ENCODE measurements around the gene CDKN1A. TPM values are rescaled to one million over a fixed set of nuclear protein-coding genes. Genes with fewer than 3 reads are reported as not detected.

The CDKN1A gene
- total RNA-seq, 4 donors from 2014 or later = 86.8 to 209 (median 131) TPM

DNA sequence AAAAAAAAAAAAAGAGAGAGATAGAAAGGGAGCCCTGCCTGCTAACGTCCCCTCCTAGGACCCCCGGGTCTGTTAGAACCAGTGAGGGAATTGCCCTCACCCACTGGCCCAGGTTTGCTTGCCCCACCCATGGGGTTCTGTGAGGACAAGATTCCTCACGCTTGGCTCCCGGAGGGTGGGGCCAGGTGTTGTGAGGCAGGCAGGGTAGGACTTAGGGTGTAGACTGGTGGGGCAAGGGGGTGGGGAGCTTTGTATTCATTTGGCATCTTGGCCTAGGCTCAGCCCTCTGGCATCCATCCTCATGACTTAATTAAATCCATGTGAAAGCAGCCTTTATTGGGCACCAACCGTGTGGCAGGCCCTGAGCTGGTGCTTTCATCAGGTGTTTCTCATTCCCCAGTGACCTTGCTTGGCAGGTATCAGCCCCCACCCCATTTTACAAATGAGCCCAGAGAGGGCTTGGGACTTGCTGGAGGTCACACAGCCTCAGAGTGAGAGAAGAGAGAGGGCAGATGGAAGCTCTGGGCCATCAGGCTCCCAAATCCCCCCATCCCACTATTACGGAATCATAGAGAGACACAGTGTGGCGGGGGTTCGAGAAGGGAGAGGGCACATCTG is 38.1 kb downstream of the CDKN1A start:
- Histone ChIP-seq H3K36me3 (no peaks in the 10 kb centered on the region), H3K4me3 (no peak overlapping the region), H3K27ac (peak overlapping the region in 3 of 4 donors; percentile 54 to 69 (median 69)), H3K4me1 (peaks cover 10 to 38% (median 11%) of the 10 kb centered on the region in 3 donors), H3K27me3 (no peaks in the 10 kb centered on the region), H3K9me3 (no peaks in the 10 kb centered on the region)
- no peak for DNase-seq
- 29 to 55% methylated on average over 4 to 6 of the region's 8 CpGs for WGBS, 2 donors
- intact Hi-C loops (cut with DNase I) = no loop called here
- TF ChIP-seq POLR2A (IDR thresholded peaks at IDR 0.05) = no peak
- TF ChIP-seq, protein P1, sequence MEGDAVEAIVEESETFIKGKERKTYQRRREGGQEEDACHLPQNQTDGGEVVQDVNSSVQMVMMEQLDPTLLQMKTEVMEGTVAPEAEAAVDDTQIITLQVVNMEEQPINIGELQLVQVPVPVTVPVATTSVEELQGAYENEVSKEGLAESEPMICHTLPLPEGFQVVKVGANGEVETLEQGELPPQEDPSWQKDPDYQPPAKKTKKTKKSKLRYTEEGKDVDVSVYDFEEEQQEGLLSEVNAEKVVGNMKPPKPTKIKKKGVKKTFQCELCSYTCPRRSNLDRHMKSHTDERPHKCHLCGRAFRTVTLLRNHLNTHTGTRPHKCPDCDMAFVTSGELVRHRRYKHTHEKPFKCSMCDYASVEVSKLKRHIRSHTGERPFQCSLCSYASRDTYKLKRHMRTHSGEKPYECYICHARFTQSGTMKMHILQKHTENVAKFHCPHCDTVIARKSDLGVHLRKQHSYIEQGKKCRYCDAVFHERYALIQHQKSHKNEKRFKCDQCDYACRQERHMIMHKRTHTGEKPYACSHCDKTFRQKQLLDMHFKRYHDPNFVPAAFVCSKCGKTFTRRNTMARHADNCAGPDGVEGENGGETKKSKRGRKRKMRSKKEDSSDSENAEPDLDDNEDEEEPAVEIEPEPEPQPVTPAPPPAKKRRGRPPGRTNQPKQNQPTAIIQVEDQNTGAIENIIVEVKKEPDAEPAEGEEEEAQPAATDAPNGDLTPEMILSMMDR (IDR thresholded peaks at IDR 0.05) = no peak

DNA sequence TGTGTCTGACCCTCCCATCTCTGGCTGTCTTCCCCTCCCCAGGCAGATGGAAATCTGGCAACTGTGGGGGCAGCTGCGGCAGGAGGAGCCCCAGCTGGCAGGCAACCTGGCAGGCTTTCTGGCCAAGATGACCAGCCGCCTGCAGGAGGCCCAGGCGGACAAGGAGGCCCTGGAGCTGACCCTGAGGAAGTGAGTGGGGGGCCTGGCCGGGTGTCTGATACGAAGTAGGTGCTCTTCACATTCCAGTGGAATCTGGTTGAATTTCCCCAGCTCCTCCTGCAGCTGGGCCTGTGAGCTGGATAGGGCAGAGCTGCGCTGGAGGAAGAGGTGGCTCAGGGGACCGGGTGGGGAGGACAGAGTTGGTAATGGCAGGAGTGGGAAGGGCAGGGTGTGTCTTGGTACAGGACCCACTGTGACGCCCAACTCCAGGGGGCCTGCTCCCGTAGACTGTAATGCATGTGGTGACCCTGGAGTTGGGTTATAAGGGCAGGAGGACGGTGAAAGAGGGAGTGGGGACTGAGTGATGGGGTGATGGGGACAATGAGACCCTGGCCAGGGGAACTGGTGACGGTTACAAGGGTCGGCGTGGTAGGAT is 38.8 kb downstream of the CDKN1A start:
- TF ChIP-seq POLR2A (IDR thresholded peaks at IDR 0.05) = no peak
- TF ChIP-seq, protein P1 (IDR thresholded peaks at IDR 0.05) = no peak
- intact Hi-C loops (cut with DNase I) = no loop called here
- WGBS, 2 donors = 61 to 70% methylated on average over 8 to 10 of the region's 13 CpGs

DNA sequence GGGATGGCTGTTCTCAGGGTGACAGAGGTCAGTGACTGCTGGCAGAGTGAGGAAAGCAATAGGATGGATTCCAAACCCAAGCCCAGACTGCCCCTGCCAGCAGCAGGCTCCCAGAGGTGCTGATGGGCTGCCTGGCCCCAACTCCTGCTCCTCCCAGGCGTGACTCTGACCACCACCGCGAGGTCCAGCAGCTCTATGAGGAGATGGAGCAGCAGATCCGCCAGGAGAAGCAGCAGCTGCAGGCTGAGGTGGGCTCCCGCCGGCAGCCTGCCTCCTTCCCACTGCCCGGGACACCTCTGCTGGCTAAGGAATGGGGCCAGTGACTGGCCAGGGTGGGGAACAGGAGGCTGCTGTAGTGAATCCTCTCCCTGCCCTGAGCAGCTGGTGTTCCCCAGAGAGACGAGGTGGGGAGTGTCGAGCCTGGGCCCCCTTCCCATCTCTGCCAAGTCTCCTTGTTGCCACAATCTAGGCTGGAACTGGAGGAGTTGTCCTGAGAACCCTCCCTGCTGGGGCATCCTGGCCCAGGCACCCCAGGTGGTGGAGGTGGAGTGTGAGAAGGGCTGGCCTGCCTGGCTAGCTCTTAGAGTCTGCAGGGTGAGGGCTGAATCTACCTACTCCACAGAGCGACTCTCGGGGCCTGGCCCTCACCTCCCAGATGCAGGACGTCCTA is 39.5 kb downstream of the CDKN1A start:
- H3K4me1 ChIP-seq = peaks cover 11 to 52% (median 13%) of the 10 kb centered on the region in 3 donors
- no peak for DNase-seq
- WGBS, 2 donors = 48% methylated on average over 3 of the region's 12 CpGs; no CpG with 5 or more reads in 1 of the 2 donors

More for the DNA sequence above, 38.8 kb downstream of the CDKN1A start:
- no peak for DNase-seq
- H3K4me3 ChIP-seq = no peak overlapping the region
- peaks cover 10 to 45% (median 11%) of the 10 kb centered on the region in 3 donors for H3K4me1 ChIP-seq
- no peaks in the 10 kb centered on the region for H3K9me3 ChIP-seq
- H3K27me3 ChIP-seq = no peaks in the 10 kb centered on the region
- peak overlapping the region in 3 of 4 donors; percentile 54 to 69 (median 64) for H3K27ac ChIP-seq
- no peaks in the 10 kb centered on the region for H3K36me3 ChIP-seq

DNA sequence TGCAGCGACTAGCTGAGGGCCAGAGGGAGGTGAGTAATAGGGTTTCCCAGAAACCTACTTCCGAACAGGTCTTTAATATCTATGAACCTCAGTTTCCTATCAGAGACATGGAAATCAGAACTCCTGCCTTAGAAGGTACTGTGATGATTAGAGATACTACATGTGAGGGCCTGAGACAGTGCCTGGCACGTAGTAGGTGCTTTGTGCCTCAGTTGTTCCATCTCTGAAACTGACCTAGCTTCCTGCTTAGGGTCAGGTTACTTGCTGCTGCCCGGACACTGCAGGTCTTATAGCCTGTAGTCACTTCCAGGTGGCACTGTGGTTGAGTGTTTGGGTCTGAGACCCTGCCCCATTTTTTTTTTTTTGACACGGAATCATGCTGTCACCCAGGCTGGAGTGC is 40.0 kb downstream of the CDKN1A start:
- Histone ChIP-seq H3K36me3 (no peaks in the 10 kb centered on the region), H3K4me1 (peaks cover 11 to 56% (median 13%) of the 10 kb centered on the region in 3 donors), H3K4me3 (no peak overlapping the region), H3K27me3 (no peaks in the 10 kb centered on the region), H3K27ac (no peak overlapping the region), H3K9me3 (no peaks in the 10 kb centered on the region)
- WGBS, 2 donors = 71 to 87% methylated on average over 3 to 4 of the region's 5 CpGs
- intact Hi-C loops (cut with DNase I) = no loop called here
- no peak for DNase-seq
- TF ChIP-seq, protein P1 (IDR thresholded peaks at IDR 0.05) = no peak
- TF ChIP-seq POLR2A (IDR thresholded peaks at IDR 0.05) = no peak

More for the DNA sequence above, 39.5 kb downstream of the CDKN1A start:
- TF ChIP-seq, protein P1 (IDR thresholded peaks at IDR 0.05) = no peak
- TF ChIP-seq POLR2A (IDR thresholded peaks at IDR 0.05) = no peak
- Histone ChIP-seq H3K27ac (no peak overlapping the region), H3K27me3 (no peaks in the 10 kb centered on the region), H3K9me3 (no peaks in the 10 kb centered on the region), H3K4me3 (no peak overlapping the region), H3K36me3 (no peaks in the 10 kb centered on the region)
- intact Hi-C loops (cut with DNase I) = no loop called here

DNA sequence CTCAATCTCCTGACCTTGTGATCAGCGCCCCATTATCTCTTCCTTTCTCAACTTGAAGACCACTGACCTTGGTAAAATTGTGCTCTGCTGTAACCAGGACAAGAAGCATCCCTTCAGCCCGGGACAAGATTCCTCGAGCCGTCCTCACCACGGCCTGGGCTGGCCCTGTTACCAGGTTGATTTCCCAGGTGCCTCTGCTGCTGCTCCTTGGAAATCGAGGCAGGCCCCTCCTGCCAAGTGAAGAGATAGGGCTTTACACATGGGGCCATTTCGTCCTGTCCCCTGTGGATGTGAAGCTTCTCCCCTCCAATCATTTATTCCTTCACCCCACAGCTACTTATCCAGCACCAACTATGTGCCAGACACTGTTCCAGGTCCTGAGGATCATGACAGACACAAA is 40.6 kb downstream of the CDKN1A start:
- Histone ChIP-seq H3K4me1 (peaks cover 11 to 58% (median 13%) of the 10 kb centered on the region in 3 donors), H3K36me3 (no peaks in the 10 kb centered on the region), H3K27me3 (no peaks in the 10 kb centered on the region), H3K4me3 (no peak overlapping the region), H3K9me3 (no peaks in the 10 kb centered on the region), H3K27ac (no peak overlapping the region)
- DNase-seq = no peak
- WGBS, 2 donors = 81 to 88% methylated on average over 7 of the region's 7 CpGs
- intact Hi-C loops (cut with DNase I) = no loop called here
- TF ChIP-seq POLR2A (IDR thresholded peaks at IDR 0.05) = no peak
- TF ChIP-seq, protein P1 (IDR thresholded peaks at IDR 0.05) = no peak
